GM12878 (cell line): ENCODE results near the gene MRPL44. TPM values are rescaled to one million over a fixed set of nuclear protein-coding genes. Genes with fewer than 3 reads are reported as not detected.
A peak's percentile ranks its signal among the peaks of the same experiment; 100 is the strongest.

Experiments used
- CUX1 ChIP-seq: IDR thresholded peaks from 2 replicates; pipeline ENCODE4 v1.6.1; 2012; ENCODE audit warnings: improper control_type of control experiment, low read depth, low read length; ENCODE audit not compliant: insufficient replicate concordance
- E2F4 ChIP-seq: IDR thresholded peaks from 2 replicates; pipeline ENCODE4 v1.6.1; 2012; ENCODE audit warnings: low read depth, low read length, improper control_type of control experiment
- FOS ChIP-seq: IDR thresholded peaks from 3 replicates; pipeline ENCODE4 v1.6.1; 2011; ENCODE audit warnings: borderline replicate concordance; ENCODE audit not compliant: insufficient read length; ENCODE audit errors: extremely low read depth
- GABPA ChIP-seq: IDR thresholded peaks from 2 replicates; pipeline ENCODE4 v1.6.1; 2014; ENCODE audit warnings: antibody characterized with exemption, low read depth, mild to moderate bottlenecking, inconsistent platforms
- HDAC2 ChIP-seq: fragments of 200-600 bp; sonication (generic); IDR thresholded peaks from 2 replicates; pipeline ENCODE4 v1.6.1; 2017
- HDAC6 ChIP-seq: fragments of 200-600 bp; sonication (generic); IDR thresholded peaks from one replicate; pipeline ENCODE4 v1.8.0; 2017; ENCODE audit warnings: antibody characterized with exemption; ENCODE audit not compliant: unreplicated experiment
- MEF2B ChIP-seq: fragments of 450-650 bp; IDR thresholded peaks from 2 replicates; pipeline ENCODE4 v1.6.1; 2018; ENCODE audit warnings: mild to moderate bottlenecking, moderate library complexity; ENCODE audit not compliant: partially characterized antibody, poor library complexity, severe bottlenecking
- NFXL1 ChIP-seq: fragments of 450-650 bp; IDR thresholded peaks from 2 replicates; pipeline ENCODE4 v1.6.1; 2017; ENCODE audit warnings: antibody characterized with exemption, mild to moderate bottlenecking, borderline replicate concordance
- NR2C1 ChIP-seq: fragments of 450-650 bp; IDR thresholded peaks from 2 replicates; pipeline ENCODE4 v1.6.1; 2017; ENCODE audit warnings: antibody characterized with exemption, mild to moderate bottlenecking, moderate library complexity
- NR2F1 ChIP-seq: fragments of 450-650 bp; conservative IDR thresholded peaks from 2 replicates; pipeline ENCODE4 v1.6.1; 2017; ENCODE audit warnings: mild to moderate bottlenecking
- PBX3 ChIP-seq: IDR thresholded peaks from 2 replicates; pipeline ENCODE4 v1.6.1; 2011; ENCODE audit warnings: mild to moderate bottlenecking, low read depth, low read length, moderate library complexity; ENCODE audit not compliant: insufficient replicate concordance
- POLR2A ChIP-seq: IDR thresholded peaks from 2 replicates; pipeline ENCODE4 v1.6.1; 2011; ENCODE audit warnings: low read depth, mild to moderate bottlenecking, low read length
- POU2F2 ChIP-seq: IDR thresholded peaks from 3 replicates; pipeline ENCODE4 v1.6.1; 2011; ENCODE audit warnings: low read depth, mild to moderate bottlenecking, low read length, borderline replicate concordance
- TARDBP ChIP-seq: IDR thresholded peaks from 2 replicates; pipeline ENCODE4 v1.6.1; 2016; ENCODE audit warnings: borderline replicate concordance
- WRNIP1 ChIP-seq: IDR thresholded peaks from 2 replicates; pipeline ENCODE4 v1.6.1; 2011; ENCODE audit warnings: low read depth, low read length, improper control_type of control experiment, borderline replicate concordance
- ZNF384 ChIP-seq: IDR thresholded peaks from 2 replicates; pipeline ENCODE4 v1.6.1; 2012; ENCODE audit warnings: low read depth, mild to moderate bottlenecking, low read length, improper control_type of control experiment, borderline replicate concordance
- ZNF592 ChIP-seq: fragments of 450-650 bp; IDR thresholded peaks from 2 replicates; pipeline ENCODE4 v1.6.1; 2017; ENCODE audit warnings: mild to moderate bottlenecking, moderate library complexity
- ZNF622 ChIP-seq: fragments of 450-650 bp; IDR thresholded peaks from 2 replicates; pipeline ENCODE4 v1.6.1; 2017; ENCODE audit warnings: mild to moderate bottlenecking, inconsistent platforms
- polyA plus RNA-seq, 11 experiments: library from polyadenylated mRNA; depleted of rRNA in 4 of 11; unstranded in 6 of 11; stranded (reverse) in 5 of 11; fragments of >200 nt; fragmentation: Nextera tagmentation in 4 of 11; fragmentation: Illumina TruSeq in 1 of 11; extraction: Ambion mirVana in 4 of 11; extraction: Trizol in 1 of 11; gene quantifications; 1 replicate in 1 of 11; 2 replicates in 10 of 11; pipeline versions ENCODE4 v1.2.1 to v1.2.3, GENCODE V29; 2011 to 2016; ENCODE audit warnings: inconsistent platforms in 2 of 11, missing spikeins in 2 of 11, low read depth in 1 of 11
- total RNA-seq, 4 experiments: library from RNA; depleted of rRNA in 3 of 4; stranded (reverse); fragments of >200 nt in 3 of 4; fragmentation: Illumina TruSeq in 1 of 4; extraction: Trizol in 1 of 4; gene quantifications; 2 replicates each; pipeline versions ENCODE4 v1.2.1 to v1.2.3, GENCODE V29; 2013 to 2021
- TF ChIP-seq, protein P1 (sequence below): IDR thresholded peaks from 2 replicates; pipeline ENCODE4 v1.6.1; 2012; ENCODE audit warnings: low read depth, low read length, improper control_type of control experiment

MRPL44 gene
- total and polyA plus RNA-seq, 10 of the 15 experiments (the other 5 are each of a cell fraction or from before 2014, with no cell fraction given): 18.3 to 44.3 (median 37.5) TPM

DNA sequence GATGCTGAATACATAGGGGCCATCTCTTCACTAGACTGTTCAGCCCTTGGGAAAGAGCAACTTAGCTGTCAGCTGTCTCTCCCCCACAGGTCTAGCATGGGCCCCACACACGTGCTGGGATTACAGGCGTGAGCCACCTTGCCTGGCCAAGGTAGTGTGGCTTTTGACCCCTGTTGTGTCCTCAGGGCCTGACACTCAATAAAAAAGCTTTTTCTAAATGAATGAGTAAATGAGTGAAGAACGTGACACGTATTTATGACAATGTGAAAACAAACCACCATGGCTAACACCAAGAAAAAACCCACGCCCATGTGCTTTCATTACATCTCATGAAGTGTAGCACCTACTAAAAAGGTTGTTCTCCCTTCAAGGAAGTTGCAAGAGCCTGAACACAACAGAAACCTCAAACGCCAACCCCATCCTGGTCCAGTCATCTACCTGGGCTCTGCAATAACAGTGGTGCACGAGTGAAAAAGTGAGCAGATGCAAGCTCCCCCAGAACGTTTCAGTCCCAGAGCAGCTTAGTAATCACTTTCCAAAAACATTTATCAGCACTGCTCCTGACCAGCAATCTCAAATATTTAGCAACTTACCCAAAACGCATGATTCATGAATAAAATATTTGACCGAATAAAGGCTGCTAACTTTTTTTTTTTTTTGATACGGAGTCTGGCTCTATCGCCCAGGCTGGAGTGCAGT, 15.5 kb upstream of the MRPL44 start (continued):
- TF ChIP-seq NR2C1 (peak; percentile 66; the same call in 1 of the 2 replicates), PBX3 (peak; percentile 34), NFXL1 (no peak), HDAC6 (no peak), POU2F2 (no peak), WRNIP1 (no peak), ZNF622 (no peak), FOS (no peak), E2F4 (no peak), TARDBP (no peak), ZNF592 (no peak), GABPA (no peak), ZNF384 (no peak), NR2F1 (peak; percentile 99), CUX1 (no peak), MEF2B (peak; percentile 78), HDAC2 (no peak), POLR2A (no peak)
- TF ChIP-seq, protein P1, sequence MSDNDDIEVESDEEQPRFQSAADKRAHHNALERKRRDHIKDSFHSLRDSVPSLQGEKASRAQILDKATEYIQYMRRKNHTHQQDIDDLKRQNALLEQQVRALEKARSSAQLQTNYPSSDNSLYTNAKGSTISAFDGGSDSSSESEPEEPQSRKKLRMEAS: no peak; the same call in 1 of the 2 replicates
